ENCODE results near the gene YARS1.
A peak's percentile ranks its signal among the peaks of the same experiment; 100 is the strongest.

DNA sequence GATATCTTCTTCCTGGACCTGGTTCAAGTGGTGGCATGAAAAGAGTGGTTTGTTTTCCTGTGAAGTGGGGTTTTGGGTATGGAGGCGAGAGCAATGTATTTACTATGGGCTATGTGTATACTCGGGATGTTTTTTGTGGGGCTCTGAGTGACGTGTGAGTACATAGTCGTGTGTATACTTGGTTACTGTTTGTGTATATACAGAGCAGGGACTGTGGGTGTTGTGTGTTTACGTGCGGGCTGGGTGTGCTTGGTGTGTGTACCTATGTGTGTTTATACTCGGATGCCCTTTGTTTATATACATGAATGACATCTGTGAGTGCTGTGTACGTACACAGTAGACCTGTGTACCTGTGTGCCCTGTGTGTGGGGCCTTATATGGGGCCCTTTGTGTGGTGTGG is 50.0 kb downstream of the YARS1 start:
- TF ChIP-seq, protein P1, sequence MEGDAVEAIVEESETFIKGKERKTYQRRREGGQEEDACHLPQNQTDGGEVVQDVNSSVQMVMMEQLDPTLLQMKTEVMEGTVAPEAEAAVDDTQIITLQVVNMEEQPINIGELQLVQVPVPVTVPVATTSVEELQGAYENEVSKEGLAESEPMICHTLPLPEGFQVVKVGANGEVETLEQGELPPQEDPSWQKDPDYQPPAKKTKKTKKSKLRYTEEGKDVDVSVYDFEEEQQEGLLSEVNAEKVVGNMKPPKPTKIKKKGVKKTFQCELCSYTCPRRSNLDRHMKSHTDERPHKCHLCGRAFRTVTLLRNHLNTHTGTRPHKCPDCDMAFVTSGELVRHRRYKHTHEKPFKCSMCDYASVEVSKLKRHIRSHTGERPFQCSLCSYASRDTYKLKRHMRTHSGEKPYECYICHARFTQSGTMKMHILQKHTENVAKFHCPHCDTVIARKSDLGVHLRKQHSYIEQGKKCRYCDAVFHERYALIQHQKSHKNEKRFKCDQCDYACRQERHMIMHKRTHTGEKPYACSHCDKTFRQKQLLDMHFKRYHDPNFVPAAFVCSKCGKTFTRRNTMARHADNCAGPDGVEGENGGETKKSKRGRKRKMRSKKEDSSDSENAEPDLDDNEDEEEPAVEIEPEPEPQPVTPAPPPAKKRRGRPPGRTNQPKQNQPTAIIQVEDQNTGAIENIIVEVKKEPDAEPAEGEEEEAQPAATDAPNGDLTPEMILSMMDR (IDR thresholded peaks at IDR 0.05), result no peak
- TF ChIP-seq EP300 (IDR thresholded peaks at IDR 0.05) (no peak), POLR2A (IDR thresholded peaks at IDR 0.05) (no peak), POLR2AphosphoS5 (IDR thresholded peaks at IDR 0.05) (peak in 1 of 2 donors; percentile 47)
